ENCODE results near the gene ZDHHC9.

- TF ChIP-seq TEAD4 (IDR thresholded peaks at IDR 0.05) (no peak), EP300 (IDR thresholded peaks at IDR 0.05; ENCODE audit: borderline replicate concordance) (no peak), FOXM1 (IDR thresholded peaks at IDR 0.05; ENCODE audit: borderline replicate concordance, low read depth) (no peak), ZBTB7A (IDR thresholded peaks at IDR 0.05; ENCODE audit: low read depth) (no peak), EGR1 (IDR thresholded peaks at IDR 0.05) (no peak), CREB1 (IDR thresholded peaks at IDR 0.05; ENCODE audit: low read depth) (no peak), TAF1 (IDR thresholded peaks at IDR 0.05; ENCODE audit: low read depth) (no peak), REST (IDR thresholded peaks at IDR 0.05; ENCODE audit: low read depth) (no peak), RAD21 (IDR thresholded peaks at IDR 0.05; ENCODE audit: low read depth) (peak; percentile 36; the same call in 1 of the 2 replicates), TCF12 (IDR thresholded peaks at IDR 0.05; ENCODE audit: low read depth) (no peak), YY1 (IDR thresholded peaks at IDR 0.05; ENCODE audit: low read depth) (no peak), NFIC (IDR thresholded peaks at IDR 0.05) (no peak)
Observed at GRCh38 chrX:129755779-129756650, 87.7 kb downstream of the ZDHHC9 start.

All from Ishikawa (cell line).